OCI-LY3 (cell line): ENCODE results near the gene SPATA46.

Experiments used
- EZH2phosphoT487 ChIP-seq: fragments of 200-600 bp; shearing (Covaris generic); IDR thresholded peaks from 2 replicates; pipeline ENCODE4 v1.6.1; 2018; ENCODE audit warnings: antibody characterized with exemption, mixed run types, low read depth
- TF ChIP-seq, protein P1 (sequence below): fragments of 200-600, 300-600 bp; sonication (generic); IDR thresholded peaks from 2 replicates; pipeline ENCODE4 v1.5.1; 2014; ENCODE audit warnings: antibody characterized with exemption, low read length, low read depth

DNA sequence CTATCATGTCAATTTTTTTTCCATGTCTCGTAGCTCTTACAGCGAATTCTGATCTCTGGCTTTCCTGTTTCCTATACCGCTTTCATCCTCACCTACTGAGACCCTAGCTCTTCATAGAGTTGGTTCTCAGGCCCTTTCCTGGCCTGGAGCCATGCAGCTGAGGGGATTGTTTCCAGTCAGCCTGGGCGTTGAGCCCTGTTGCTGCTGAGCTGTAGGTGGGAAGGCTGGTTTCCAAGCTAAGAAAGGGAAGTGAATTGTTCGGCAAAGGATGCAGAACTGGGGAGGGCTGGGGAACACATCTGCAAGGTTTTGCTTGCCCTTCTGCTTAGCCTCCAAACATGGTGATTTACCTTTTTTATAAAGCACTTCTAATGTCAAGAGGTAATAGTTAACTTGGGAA, 41.5 kb downstream of the SPATA46 start:
- TF ChIP-seq, protein P1, sequence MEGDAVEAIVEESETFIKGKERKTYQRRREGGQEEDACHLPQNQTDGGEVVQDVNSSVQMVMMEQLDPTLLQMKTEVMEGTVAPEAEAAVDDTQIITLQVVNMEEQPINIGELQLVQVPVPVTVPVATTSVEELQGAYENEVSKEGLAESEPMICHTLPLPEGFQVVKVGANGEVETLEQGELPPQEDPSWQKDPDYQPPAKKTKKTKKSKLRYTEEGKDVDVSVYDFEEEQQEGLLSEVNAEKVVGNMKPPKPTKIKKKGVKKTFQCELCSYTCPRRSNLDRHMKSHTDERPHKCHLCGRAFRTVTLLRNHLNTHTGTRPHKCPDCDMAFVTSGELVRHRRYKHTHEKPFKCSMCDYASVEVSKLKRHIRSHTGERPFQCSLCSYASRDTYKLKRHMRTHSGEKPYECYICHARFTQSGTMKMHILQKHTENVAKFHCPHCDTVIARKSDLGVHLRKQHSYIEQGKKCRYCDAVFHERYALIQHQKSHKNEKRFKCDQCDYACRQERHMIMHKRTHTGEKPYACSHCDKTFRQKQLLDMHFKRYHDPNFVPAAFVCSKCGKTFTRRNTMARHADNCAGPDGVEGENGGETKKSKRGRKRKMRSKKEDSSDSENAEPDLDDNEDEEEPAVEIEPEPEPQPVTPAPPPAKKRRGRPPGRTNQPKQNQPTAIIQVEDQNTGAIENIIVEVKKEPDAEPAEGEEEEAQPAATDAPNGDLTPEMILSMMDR = no peak
- TF ChIP-seq EZH2phosphoT487 = no peak
